Spleen (tissue), 11 donors: ENCODE measurements around the gene OTOG. TPM values are rescaled to one million over a fixed set of nuclear protein-coding genes. Genes with fewer than 3 reads are reported as not detected.

Experiments used
- DNase-seq: peaks from one replicate; pipeline ENCODE4 v3.0.0-alpha.2; 2020
- H3K27ac ChIP-seq, 8 donors: fragments of 200-600 bp; sonication (generic) in 7 of 8; 1 replicate in 4 of 8; 2 replicates in 4 of 8; pipeline versions ENCODE4 v1.5.0 to v1.8.0; 2016 to 2021; ENCODE audit warnings: inconsistent platforms in 4 of 8, mild to moderate bottlenecking in 4 of 8, moderate library complexity in 1 of 8
- H3K27me3 ChIP-seq, 7 donors: fragments of 200-600 bp; sonication (generic) in 6 of 7; replicated peaks in 1 of 7; 1 replicate in 4 of 7; 2 replicates in 3 of 7; pipeline versions ENCODE4 v1.5.0 to v1.8.0; 2016 to 2021; ENCODE audit warnings: inconsistent platforms in 3 of 7, mild to moderate bottlenecking in 1 of 7
- H3K36me3 ChIP-seq, 6 donors: fragments of 200-600 bp; sonication (generic) in 5 of 6; 1 replicate in 4 of 6; 2 replicates in 2 of 6; pipeline versions ENCODE4 v1.5.0 to v1.8.0; 2016 to 2021; ENCODE audit warnings: inconsistent platforms in 2 of 6
- H3K4me1 ChIP-seq, 6 donors: fragments of 200-600 bp; sonication (generic) in 5 of 6; 1 replicate in 3 of 6; 2 replicates in 3 of 6; pipeline versions ENCODE4 v1.5.0 to v1.8.0; 2016 to 2021; ENCODE audit warnings: inconsistent platforms in 3 of 6
- H3K4me3 ChIP-seq, 8 donors: fragments of 200-600 bp; sonication (generic) in 7 of 8; 1 replicate in 4 of 8; 2 replicates in 4 of 8; pipeline versions ENCODE4 v1.5.0 to v1.8.0; 2016 to 2021; ENCODE audit warnings: inconsistent platforms in 4 of 8, mild to moderate bottlenecking in 4 of 8, moderate library complexity in 2 of 8
- H3K9me3 ChIP-seq, 8 donors: fragments of 200-600 bp; sonication (generic) in 7 of 8; 1 replicate in 4 of 8; 2 replicates in 4 of 8; pipeline versions ENCODE4 v1.5.0 to v1.8.0; 2016 to 2021; ENCODE audit warnings: inconsistent platforms in 4 of 8
- CTCF ChIP-seq, 11 experiments: fragments of 200-600 bp in 7 of 11; fragments of 450-650 bp in 4 of 11; sonication (generic) in 4 of 11; IDR thresholded peaks in 8 of 11; conservative IDR thresholded peaks in 3 of 11; 1 replicate in 7 of 11; 2 replicates in 4 of 11; pipeline versions ENCODE4 v1.4.0 to v1.8.0; 2016 to 2021; ENCODE audit warnings: antibody characterized with exemption in 11 of 11, inconsistent platforms in 4 of 11, mild to moderate bottlenecking in 1 of 11
- POLR2A ChIP-seq, 3 donors: fragments of 450-650 bp; IDR thresholded peaks; one replicate each; pipeline ENCODE4 v1.5.1; 2017; ENCODE audit warnings: antibody characterized with exemption in 3 of 3, mild to moderate bottlenecking in 1 of 3
- POLR2AphosphoS5 ChIP-seq, 3 donors: sonication (generic); formaldehyde crosslinking; IDR thresholded peaks; one replicate each; pipeline ENCODE4 v1.5.1; 2017; ENCODE audit warnings: antibody characterized with exemption in 3 of 3
- WGBS, 5 donors: extraction: QIAGEN DNeasy Blood & Tissue Kit in 3 of 5; methylation state at CpG; one replicate each; pipeline versions ENCODE4 v1.1.5 to v1.1.7; 2013 to 2018; 5-methylcytosine and 5-hydroxymethylcytosine counted together
- intact Hi-C: fragments of 100-400 bp; cut with DNase I; formaldehyde crosslinking; loops from one replicate; pipeline ENCODE4 v1.15.0; 2023; ENCODE audit warnings: low total_unique reads
- polyA plus RNA-seq, 3 donors: library from polyadenylated mRNA; stranded (reverse); fragments of 200-250 nt; gene quantifications; one replicate each; pipeline ENCODE4 v1.2.1, GENCODE V29; 2013
- total RNA-seq, 7 donors: library from RNA; depleted of rRNA in 3 of 7; stranded (reverse); fragments of >200 nt in 3 of 7; fragmentation: NEBNext Ultra II Directional in 4 of 7; extraction: Animal tissue kit (Norgen Biotek cat#: 25700) in 4 of 7; gene quantifications; one replicate each; pipeline versions ENCODE4 v1.1.0 to v1.2.1, GENCODE V29; 2016 to 2021
- donor health status: healthy with polysubstance abuse.
- donor health status: DM: no; HTN: no; CAD: no; lungs with moderate emphysema.
- donor health status: DM: no; HTN: no; CAD: no.
- donor health status: Bipolar disorder and iron deficiency.
- donor health status: healthy.
- donor health status: DM: no; HTN: no; CAD: no.
- donor health status: DM: yes; HTN: yes; CAD: no.

OTOG gene
- total and polyA plus RNA-seq, 10 donors = not detected

GRCh38 chr11:17648528-17648927 is 101.5 kb downstream of the OTOG start:
- no peak for DNase-seq
- intact Hi-C loops = no loop called here
- no peak overlapping the region for H3K27ac ChIP-seq
- peaks cover 0 to 18% (median 0%) of the 10 kb centered on the region in 8 donors for H3K9me3 ChIP-seq
- H3K36me3 ChIP-seq = no peaks in the 10 kb centered on the region
- no peak overlapping the region for H3K4me3 ChIP-seq
- H3K4me1 ChIP-seq = no peaks in the 10 kb centered on the region
- no peak for TF ChIP-seq POLR2A (IDR thresholded peaks at IDR 0.05)
- TF ChIP-seq CTCF (IDR thresholded peaks at IDR 0.05 in 8 of 11, conservative IDR thresholded peaks at IDR 0.05 in 3 of 11) = no peak
- TF ChIP-seq POLR2AphosphoS5 (IDR thresholded peaks at IDR 0.05) = no peak
- H3K27me3 ChIP-seq = peaks cover 0 to 47% (median 0%) of the 10 kb centered on the region in 7 donors
- WGBS, 5 donors = 66 to 86% (median 81%) methylated on average over 4 of the region's 4 CpGs

DNA sequence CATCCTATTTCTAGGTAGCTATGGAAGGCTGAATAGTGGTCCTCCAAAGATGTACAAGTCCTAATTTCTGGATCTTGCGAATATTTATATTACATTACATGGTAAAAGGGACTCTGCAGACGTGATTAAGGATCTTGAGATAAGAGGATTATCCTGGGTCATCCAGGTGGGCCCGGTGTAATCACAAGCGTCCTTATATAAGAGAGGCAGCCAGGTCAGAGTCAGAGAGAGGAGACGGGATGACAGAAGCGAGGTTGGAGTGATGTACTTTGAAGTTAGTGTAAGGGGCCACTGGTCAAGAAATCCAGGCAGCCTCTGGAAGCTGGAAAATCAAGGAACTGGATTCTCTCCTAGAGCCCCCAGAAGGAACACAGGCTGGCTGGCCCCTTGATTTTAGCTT is 102.2 kb downstream of the OTOG start:
- Histone ChIP-seq H3K36me3 (no peaks in the 10 kb centered on the region), H3K9me3 (peaks cover 0 to 18% (median 0%) of the 10 kb centered on the region in 8 donors), H3K27ac (no peak overlapping the region), H3K4me1 (no peaks in the 10 kb centered on the region), H3K4me3 (no peak overlapping the region), H3K27me3 (peaks cover 0 to 54% (median 0%) of the 10 kb centered on the region in 7 donors)
- TF ChIP-seq POLR2AphosphoS5 (IDR thresholded peaks at IDR 0.05) = no peak
- no peak for DNase-seq
- intact Hi-C loops = no loop called here
- 57 to 77% (median 68%) methylated on average over 6 of the region's 6 CpGs for WGBS, 5 donors

DNA sequence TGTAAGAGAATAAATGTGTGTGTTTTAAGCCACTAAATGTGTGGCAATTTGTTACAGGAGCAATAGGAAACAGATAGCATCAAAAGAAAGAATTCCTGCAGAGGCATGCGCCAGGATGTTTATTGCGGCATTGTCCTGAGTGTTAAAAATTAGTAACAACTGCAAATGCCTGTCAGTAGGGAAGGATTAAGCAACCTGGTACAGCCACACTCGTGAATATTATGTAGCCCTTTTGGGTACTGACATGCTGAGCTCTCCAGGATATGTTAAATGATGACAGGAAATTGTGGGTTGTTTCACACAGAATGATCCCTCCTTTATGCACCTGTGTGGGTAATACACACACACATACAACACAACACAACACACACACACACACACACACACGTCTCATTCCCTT is 102.6 kb downstream of the OTOG start:
- no peak for DNase-seq
- WGBS, 5 donors = 21 to 29% (median 27%) methylated on average over 4 of the region's 4 CpGs
- Histone ChIP-seq H3K4me1 (no peaks in the 10 kb centered on the region), H3K4me3 (no peak overlapping the region), H3K27ac (no peak overlapping the region), H3K9me3 (peaks cover 0 to 23% (median under 1%) of the 10 kb centered on the region in 8 donors), H3K27me3 (peaks cover 0 to 58% (median 0%) of the 10 kb centered on the region in 7 donors), H3K36me3 (no peaks in the 10 kb centered on the region)
- TF ChIP-seq CTCF (IDR thresholded peaks at IDR 0.05 in 8 of 11, conservative IDR thresholded peaks at IDR 0.05 in 3 of 11) = no peak
- no peak for TF ChIP-seq POLR2A (IDR thresholded peaks at IDR 0.05)
- TF ChIP-seq POLR2AphosphoS5 (IDR thresholded peaks at IDR 0.05) = no peak
- intact Hi-C loops = no loop called here

GRCh38 chr11:17650127-17650911 is 103.3 kb downstream of the OTOG start:
- intact Hi-C loops = no loop called here
- Histone ChIP-seq H3K4me3 (no peak overlapping the region), H3K36me3 (no peaks in the 10 kb centered on the region), H3K27ac (no peak overlapping the region), H3K27me3 (peaks cover 0 to 58% (median 0%) of the 10 kb centered on the region in 7 donors), H3K4me1 (no peaks in the 10 kb centered on the region), H3K9me3 (peaks cover 0 to 29% (median 7%) of the 10 kb centered on the region in 8 donors)
- no peak for DNase-seq
- WGBS, 5 donors = 15 to 20% (median 17%) methylated on average over 12 of the region's 12 CpGs
- TF ChIP-seq POLR2AphosphoS5 (IDR thresholded peaks at IDR 0.05) (no peak), POLR2A (IDR thresholded peaks at IDR 0.05) (no peak), CTCF (IDR thresholded peaks at IDR 0.05 in 8 of 11, conservative IDR thresholded peaks at IDR 0.05 in 3 of 11) (no peak)
